ENCODE results near the gene ARMC2.

DNA sequence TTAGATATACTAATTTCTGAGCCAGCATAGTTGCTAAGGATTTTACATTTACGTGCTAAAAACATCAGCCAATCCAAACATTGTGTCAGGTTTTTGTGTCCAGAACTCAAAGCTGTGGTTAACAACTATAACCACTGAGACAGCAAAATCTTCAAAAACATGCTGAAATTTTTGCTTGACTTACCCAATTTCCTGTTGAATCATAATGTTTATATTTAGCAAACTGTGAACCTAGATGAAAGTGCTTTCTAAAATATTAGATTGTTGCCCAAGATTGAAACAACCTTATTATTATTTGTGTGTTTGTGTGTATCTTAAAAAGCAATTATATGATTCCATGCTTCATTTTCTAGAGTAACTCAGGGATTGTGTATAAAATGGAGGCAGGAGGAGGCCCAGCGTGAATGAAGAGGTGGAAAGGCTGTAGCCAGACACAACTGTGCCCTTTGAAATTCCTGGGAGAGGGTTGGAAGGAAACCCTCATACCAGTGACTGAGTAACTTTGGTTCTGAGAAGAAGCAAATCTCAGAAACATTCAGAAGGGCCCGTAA is 48.0 kb downstream of the ARMC2 start:
- TF ChIP-seq, protein P1, sequence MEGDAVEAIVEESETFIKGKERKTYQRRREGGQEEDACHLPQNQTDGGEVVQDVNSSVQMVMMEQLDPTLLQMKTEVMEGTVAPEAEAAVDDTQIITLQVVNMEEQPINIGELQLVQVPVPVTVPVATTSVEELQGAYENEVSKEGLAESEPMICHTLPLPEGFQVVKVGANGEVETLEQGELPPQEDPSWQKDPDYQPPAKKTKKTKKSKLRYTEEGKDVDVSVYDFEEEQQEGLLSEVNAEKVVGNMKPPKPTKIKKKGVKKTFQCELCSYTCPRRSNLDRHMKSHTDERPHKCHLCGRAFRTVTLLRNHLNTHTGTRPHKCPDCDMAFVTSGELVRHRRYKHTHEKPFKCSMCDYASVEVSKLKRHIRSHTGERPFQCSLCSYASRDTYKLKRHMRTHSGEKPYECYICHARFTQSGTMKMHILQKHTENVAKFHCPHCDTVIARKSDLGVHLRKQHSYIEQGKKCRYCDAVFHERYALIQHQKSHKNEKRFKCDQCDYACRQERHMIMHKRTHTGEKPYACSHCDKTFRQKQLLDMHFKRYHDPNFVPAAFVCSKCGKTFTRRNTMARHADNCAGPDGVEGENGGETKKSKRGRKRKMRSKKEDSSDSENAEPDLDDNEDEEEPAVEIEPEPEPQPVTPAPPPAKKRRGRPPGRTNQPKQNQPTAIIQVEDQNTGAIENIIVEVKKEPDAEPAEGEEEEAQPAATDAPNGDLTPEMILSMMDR (IDR thresholded peaks at IDR 0.05; ENCODE audit: insufficient read depth, low read depth, low read length) = no peak
- no peak for TF ChIP-seq EZH2 (IDR thresholded peaks at IDR 0.05; ENCODE audit: insufficient read depth, low read length)
